ENCODE data around the gene NUDCD3. TPM values are rescaled to one million over a fixed set of nuclear protein-coding genes. Genes with fewer than 3 reads are reported as not detected.

The NUDCD3 gene
- total and polyA plus RNA-seq, 2 of the 8 experiments (the other 6 are each of a cell fraction or from before 2014, with no cell fraction given): 35.2 to 93.7 TPM

GRCh38 chr7:44380831-44381493, 109.5 kb downstream of the NUDCD3 start (continued):
- TF ChIP-seq EGR1 (IDR thresholded peaks at IDR 0.05; ENCODE audit: borderline replicate concordance, low read depth, low read length): no peak
- no peak for TF ChIP-seq KDM1A (IDR thresholded peaks at IDR 0.05; ENCODE audit: borderline replicate concordance, low read length)
- no peak for TF ChIP-seq EP300 (IDR thresholded peaks at IDR 0.05; ENCODE audit: borderline replicate concordance in 1 of 2, low read depth in 2 of 2, low read length in 2 of 2)
- TF ChIP-seq, protein P1, sequence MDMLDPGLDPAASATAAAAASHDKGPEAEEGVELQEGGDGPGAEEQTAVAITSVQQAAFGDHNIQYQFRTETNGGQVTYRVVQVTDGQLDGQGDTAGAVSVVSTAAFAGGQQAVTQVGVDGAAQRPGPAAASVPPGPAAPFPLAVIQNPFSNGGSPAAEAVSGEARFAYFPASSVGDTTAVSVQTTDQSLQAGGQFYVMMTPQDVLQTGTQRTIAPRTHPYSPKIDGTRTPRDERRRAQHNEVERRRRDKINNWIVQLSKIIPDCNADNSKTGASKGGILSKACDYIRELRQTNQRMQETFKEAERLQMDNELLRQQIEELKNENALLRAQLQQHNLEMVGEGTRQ (IDR thresholded peaks at IDR 0.05; ENCODE audit: low read length): no peak
- TF ChIP-seq SIN3A (conservative IDR thresholded peaks at IDR 0.05 in 1 of 2, IDR thresholded peaks at IDR 0.05 in 1 of 2; ENCODE audit: low read depth in 1 of 2, low read length in 2 of 2): no peak
- TF ChIP-seq BRCA1 (IDR thresholded peaks at IDR 0.05; ENCODE audit: low read depth, low read length): no peak
- TF ChIP-seq SP1 (IDR thresholded peaks at IDR 0.05; ENCODE audit: low read depth, low read length): no peak
- TF ChIP-seq NANOG (IDR thresholded peaks at IDR 0.05; ENCODE audit: insufficient read depth, low read depth, low read length, poor library complexity, severe bottlenecking): no peak

All from H1 (cell line).